HG03575 (cell line): Measurements from ENCODE around the gene ATP6AP1.
"Not testable (repeated sequence)": the region's sequence is repeated elsewhere in the genome, so short reads cannot be mapped to it uniquely, and the experiment has no call there.

Experiments
- ATAC-seq: cut with Tn5 transposase; IDR thresholded peaks from one replicate; pipeline ENCODE4 v1.9.1; 2021; ENCODE audit not compliant: unreplicated experiment, insufficient number of reproducible peaks, low FRiP score; ENCODE audit errors: extremely low read depth

The ATP6AP1 gene, protein sequence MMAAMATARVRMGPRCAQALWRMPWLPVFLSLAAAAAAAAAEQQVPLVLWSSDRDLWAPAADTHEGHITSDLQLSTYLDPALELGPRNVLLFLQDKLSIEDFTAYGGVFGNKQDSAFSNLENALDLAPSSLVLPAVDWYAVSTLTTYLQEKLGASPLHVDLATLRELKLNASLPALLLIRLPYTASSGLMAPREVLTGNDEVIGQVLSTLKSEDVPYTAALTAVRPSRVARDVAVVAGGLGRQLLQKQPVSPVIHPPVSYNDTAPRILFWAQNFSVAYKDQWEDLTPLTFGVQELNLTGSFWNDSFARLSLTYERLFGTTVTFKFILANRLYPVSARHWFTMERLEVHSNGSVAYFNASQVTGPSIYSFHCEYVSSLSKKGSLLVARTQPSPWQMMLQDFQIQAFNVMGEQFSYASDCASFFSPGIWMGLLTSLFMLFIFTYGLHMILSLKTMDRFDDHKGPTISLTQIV

DNA sequence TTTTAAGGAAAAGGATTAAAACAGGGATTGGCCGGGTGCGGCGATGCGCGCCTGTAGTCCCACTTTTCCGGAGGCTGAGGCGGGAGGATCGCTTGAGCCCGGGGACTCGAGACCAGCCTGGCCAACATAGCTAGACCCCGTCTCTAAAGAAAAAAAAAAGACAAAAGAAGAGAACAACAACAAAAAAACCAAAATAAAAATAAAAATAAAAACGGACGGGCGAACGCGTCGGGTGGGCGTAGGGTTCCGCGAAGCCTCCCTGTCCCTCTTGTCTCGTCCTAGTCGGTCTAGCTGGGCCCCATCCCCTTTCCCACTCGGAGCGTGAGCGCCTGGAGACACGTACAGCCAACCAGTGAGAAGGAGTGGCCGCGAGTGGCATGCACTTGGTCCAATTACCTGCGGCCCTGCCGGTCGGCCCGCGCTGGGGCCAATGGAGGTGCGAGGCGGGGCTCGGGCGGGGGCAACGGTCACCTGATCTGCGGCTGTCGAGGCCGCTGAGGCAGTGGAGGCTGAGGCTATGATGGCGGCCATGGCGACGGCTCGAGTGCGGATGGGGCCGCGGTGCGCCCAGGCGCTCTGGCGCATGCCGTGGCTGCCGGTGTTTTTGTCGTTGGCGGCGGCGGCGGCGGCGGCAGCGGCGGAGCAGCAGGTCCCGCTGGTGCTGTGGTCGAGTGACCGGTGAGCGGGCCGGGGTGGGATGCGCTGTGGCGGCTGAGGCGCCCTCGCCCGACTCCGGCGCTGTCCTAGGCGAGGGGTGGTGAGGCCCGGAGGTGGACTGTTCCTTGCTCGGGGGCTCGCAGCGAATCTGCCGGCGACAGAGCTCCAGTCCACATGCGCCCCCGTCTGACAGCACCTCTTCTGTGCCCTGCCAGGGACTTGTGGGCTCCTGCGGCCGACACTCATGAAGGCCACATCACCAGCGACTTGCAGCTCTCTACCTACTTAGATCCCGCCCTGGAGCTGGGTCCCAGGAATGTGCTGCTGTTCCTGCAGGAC lies at the start of gene ATP6AP1:
TSS of gene ATP6AP1 (plus strand) at position 502 of the 996 bp plus-strand sequence. CDS start at position 518, 16 bp downstream.
- ATAC-seq = peak; percentile 58

DNA sequence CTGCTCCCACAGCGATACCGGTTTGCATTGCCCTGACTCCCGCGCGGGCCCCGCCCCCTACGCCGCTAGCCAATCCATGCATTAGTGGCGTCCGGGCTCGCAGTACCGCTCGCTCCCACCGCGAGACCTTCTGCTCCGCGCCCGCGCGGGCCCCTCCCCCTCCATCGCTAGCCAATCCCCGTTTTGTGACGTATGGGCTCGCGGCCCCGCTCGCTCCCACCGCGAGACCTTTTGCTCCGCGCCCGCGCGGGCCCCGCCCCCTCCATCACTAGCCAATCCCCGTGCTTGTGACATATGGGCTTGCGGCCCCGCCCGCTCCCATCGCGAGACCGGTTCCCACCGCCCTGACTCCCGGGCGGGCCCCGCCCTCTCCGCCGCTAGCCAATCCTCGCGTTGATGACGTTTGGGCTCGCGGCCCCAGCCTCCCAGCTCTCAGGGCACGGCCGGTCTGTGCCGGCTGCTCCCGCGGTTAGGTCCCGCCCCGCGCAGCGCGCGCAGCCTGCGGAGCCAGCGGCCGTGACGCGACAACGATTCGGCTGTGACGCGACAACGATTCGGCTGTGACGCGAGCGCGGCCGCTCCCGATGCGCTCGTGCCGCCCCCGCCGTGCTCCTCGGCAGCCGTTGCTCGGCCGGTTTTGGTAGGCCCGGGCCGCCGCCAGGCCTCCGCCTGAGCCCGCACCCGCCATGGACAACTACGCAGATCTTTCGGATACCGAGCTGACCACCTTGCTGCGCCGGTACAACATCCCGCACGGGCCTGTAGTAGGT lies 49.5 kb upstream of the ATP6AP1 start, which contains the start of gene EMD:
TSS of gene EMD (plus strand) at position 497 of the 770 bp plus-strand sequence. CDS start at position 687, 190 bp downstream.
- peak; percentile 64 for ATAC-seq

DNA sequence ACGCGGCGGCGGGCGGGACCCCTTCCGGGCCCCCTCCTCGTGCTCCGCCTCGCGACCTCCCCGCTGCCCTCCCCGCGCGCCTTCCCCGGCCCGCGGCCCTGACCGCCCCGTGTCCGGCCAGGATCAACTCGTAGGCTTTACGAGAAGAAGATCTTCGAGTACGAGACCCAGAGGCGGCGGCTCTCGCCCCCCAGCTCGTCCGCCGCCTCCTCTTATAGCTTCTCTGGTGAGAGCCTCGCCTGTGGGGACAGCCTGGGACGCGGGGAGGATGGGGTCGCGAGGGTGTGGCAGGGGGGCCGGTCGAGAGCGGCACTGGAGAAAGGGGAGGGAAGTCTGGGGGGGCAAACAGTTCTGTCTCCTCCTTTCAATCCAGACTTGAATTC lies 48.9 kb upstream of the ATP6AP1 start:
- no peak for ATAC-seq

DNA sequence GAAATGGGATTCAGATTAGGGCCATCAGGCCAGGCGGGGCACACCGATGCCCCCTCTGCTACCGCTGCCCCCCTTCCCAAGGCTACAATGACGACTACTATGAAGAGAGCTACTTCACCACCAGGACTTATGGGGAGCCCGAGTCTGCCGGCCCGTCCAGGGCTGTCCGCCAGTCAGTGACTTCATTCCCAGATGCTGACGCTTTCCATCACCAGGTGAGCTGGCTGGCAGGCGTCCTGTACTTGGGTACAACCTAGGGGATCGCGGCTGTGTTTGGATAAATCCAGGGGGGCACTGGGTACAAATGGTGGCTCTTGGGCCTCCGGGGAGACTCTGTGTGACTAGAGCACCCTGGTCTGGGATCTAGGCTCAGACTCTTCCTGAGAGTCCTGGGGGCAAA lies 48.3 kb upstream of the ATP6AP1 start:
- no peak for ATAC-seq

DNA sequence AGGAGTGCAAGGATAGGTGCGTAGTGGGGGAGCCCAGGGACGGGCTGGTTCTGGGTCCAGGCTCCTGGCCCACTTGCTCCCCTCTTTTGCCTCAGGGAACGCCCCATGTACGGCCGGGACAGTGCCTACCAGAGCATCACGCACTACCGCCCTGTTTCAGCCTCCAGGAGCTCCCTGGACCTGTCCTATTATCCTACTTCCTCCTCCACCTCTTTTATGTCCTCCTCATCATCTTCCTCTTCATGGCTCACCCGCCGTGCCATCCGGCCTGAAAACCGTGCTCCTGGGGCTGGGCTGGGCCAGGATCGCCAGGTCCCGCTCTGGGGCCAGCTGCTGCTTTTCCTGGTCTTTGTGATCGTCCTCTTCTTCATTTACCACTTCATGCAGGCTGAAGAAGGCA lies 47.7 kb upstream of the ATP6AP1 start:
- ATAC-seq = no peak

DNA sequence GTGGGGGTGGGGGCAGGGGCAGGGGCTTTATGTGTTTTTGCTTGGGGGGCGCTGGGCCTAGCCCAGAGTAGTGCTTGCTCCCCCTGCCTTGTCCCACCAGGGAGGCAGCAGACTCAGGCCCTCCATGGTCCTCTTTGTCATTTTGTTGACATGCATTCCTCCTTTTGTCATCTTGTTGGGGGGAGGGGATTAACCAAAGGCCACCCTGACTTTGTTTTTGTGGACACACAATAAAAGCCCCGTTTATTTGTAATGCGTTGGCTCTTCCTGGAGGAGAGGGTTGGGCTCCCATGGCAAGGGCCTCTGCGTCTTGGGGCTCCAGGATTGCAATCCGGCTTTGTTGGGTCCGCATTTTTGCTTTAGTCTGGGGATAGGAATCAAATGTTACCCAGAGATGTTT lies 47.2 kb upstream of the ATP6AP1 start:
- ATAC-seq = no peak

DNA sequence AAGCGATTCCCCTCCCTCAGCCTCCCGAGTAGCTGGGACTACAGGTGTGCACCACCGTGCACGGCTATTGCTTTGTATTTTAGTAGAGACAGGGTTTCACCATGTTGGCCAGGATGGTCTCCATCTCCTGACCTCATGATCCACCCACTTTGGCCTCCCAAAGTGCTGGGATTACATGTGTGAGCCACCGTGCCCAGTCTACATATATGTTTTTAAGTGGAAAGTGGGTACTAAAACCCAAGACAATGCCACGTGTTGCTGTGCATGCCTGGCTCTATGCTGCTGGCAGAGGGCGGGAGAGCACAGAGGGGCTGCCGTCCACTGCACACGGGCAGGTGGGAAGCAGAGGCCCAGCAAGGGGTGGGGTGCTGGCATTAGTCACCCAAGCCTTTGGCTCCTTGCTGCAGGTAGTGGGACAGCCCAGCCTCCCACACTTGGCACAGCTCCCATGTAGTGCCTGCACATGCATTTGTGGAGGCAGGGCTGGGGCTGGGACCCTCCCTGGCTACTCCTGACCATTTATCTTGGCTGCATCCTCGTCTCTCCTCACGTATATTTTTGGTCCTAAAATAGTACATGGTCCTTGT lies 45.9 kb upstream of the ATP6AP1 start:
- no peak for ATAC-seq

DNA sequence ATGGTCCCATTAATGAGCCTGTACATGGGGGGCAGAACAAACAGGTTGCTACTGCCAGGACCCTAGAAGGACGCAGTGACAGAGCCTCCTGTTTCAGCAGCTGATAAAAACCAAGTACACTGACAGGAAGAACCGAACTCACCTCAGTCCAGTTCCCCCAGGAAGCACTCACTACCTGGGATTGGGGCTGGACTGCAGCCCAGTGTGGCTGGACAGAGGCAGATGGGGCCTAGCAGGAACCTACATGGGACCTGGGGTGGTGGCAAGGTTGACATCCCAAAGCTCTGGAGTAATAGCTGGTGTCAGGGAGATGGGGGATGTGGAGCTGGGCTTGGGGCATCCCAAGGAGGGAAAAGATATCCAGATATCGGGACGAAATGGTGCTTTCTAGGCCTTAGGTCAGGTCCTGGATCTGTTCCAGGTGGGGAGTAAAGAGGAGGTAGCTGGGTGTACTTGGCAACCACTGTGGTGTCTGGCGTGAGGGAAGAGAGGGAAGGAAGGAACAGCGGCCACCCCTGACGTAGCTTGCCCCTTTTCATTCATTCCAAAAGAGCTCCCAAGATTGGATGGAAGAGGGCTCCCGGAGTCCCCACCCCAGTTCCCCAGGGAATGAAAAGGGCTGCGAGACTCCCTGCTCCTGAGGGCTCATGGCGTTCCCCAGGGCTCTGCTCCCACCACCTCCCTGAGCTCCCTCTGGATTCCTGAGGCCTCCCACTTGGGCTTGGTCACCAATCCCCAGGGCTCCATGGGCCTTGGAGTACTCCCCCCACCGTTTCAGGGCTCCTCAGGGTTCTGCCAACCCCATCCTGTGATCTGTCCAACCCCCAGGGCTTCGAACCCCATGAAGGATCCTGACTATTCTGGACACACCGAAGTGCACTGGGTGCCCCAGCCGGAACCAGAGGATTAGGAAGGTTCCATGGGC lies 44.9 kb upstream of the ATP6AP1 start:
- ATAC-seq = no peak

DNA sequence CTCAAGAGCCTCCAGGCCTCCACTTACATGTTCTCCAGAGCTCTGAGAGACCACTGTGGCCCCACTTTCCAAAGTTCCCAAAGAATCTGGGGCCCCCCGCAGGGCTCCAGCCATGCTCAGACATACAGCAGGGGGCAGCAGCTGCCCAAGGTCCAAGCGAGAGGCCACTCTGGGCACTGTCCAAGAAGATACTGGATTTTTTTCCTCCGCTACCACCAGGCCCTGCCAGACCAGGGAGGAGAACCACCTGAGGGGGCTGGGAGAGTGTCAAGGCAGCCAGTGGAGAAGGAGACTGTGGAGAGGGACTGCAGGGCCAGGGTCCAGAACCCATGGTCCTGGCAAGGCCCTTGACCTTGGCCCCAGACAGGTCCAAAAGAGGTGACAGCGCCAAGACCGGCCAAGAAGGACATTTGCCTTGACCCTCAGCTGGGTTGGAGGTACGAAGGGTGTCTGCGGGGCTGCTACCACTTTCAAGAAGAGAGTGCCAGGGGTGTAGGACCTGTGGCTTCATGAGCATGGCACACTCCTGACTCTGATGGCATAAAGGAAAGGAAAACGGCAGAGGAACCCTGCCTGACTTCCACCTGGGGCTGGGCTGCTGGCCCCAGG lies 44.1 kb upstream of the ATP6AP1 start:
- ATAC-seq = no peak

DNA sequence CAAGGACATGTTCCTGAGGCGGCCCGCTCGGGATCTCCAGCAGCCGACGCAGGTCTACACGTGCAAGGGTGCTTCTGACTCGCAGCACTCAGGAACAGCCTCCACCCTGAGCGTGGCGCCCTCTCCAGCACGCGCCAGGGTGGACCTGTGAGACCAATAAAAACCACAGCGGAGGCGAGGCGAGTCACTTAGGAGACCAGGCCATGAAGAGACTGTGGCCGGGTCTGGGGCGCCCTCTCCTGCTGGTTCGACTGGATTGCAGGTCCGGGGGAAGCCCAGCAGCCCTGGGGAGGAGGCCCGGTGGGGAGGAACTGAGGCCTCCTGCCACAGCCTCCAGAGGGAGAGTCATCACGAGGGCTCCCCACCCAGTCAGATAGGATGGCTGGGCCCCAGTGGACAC lies 40.4 kb upstream of the ATP6AP1 start:
- ATAC-seq = not testable (repeated sequence)

DNA sequence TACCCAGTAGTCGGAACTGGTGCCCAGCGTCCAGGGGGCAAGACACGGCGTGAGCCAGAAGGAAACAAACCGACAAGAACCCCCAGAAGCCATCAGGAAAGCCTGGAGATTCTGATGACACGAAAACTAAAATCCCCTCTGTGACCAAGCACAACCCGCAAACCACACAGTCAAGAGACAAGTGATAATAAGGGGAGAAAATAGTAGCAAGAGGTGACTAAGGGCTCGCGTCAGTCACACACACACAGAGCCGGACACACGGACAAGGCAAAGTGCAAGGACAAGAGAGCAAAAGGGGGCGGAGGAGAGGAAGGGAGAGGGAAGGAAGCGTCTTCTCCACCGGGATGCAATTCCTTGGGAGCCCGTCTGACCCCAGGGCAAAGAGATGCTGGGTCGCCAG lies 39.8 kb upstream of the ATP6AP1 start:
- not testable (repeated sequence) for ATAC-seq

DNA sequence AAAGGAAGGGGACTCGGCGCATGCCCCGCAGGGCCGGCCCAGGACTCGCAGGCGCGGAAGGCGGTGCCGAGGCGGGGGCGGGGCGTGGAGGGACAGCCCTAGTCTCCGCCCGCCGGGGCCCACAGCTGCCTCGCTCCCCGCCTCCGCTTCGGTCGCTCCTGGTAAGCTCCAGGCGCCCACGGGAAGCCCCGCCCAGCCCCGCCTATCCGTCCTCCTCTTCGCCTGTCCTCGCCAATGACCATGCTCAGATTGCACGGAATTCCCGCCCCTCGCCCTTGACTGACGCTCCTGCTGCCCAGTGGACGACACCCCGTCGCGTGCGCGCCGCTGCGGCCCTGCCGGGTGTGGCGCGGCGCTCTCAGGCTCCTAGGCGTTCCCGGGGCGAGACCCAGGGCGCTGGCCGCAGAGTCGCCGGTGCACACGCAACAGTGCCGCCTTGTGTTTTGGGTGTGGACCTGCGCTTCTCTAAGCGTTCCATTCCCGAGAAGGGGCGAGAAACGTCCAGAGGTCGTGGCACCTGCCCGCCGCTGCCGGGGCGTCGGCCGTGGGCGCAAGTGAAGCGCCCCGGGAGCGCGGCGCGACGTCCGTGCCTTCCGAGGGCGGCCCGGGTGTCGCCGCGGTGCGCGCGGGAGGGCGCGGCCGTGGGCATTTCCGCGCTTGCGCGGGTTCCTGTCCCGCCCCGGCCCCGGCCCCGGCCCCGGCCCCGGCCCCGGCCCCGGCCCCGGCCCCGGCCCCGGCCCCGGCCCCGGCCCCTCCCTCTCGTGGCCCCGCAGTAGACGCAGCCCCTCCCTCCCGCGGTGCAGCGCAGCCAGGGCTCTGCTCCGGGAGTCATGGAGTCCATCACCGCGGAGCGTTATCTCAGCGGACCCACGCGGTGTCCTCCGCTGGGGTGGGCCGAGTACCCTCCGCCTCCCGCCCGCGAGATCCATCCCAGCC lies 38.4 kb upstream of the ATP6AP1 start:
- not testable (repeated sequence) for ATAC-seq

DNA sequence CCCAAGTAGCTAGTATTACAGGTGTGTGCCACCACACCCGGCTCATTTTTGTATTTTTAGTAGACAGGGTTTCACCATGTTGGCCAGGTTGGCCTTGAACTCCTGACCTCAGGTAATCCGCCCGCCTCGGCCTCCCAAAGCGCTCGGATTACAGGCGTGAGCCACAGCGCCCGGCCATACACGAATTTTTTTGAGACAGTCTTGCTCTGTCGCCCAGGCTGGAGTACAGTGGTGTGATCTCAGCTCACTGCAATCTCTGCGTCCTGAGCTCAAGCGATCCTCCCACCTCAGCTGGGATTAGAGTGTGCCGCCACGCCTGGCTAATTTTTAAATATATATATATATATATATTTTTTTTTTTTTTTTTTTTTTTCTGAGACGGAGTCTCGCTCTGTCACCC lies 32.1 kb upstream of the ATP6AP1 start:
- ATAC-seq = not testable (repeated sequence)

DNA sequence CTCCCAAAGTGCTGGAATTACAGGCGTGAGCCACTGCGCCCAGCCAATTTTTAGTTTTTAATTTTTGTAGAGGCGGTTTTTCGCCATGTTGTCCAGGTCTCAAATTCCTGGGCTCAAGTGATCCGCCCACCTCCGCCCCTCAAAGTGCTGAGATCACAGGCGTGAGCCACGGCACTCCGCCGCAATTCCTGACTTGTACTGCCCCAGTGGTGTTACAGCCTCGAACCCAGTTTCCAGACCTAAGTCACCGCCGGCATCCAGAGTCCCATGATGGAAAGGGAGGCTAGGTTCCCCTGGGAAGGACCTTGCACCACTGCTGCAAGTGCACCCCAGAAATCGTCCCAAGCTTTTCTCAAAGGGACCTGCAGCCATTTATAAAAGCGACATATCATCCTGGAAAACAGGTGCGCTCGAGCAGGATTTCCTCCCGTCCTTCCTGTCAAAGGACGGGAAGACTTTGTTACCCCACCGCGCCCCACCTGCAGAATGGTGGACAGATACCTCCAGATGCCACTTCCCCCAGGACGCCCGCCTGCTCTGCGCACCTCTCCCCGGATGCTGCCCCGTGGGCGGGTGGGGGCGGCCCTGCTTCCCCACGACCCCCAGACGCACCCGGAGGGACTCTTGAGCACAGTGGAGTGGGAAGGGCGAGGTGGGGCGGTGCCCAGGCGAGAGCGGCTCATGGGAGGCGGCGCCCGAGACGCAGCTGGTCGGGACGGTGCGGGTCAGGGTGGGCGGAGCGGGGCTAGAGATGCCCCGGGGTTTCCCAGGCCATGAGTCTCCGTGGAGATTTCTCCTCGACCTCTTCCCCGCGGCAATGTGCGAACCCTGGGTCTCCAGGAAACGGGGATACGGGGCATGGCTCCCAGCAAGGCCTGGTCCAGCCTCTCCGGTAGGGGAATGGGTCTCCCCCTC lies 31.2 kb upstream of the ATP6AP1 start:
- no peak for ATAC-seq
